NCI-H1436 treated with DMSO at 0.1 percent for 48 hours (cell line): Measurements from ENCODE around the gene FOXC2.

Source experiments
- DNase-seq: peaks from one replicate; lab custom pipeline; 2025; lab: John Stamatoyannopoulos, UW

Gene FOXC2

GRCh38 chr16:86614699-86615098 lies 48.1 kb downstream of the FOXC2 start:
- DNase-seq, result no peak

- no peak for DNase-seq
Observed at GRCh38 chr16:86616906-86617305, 50.3 kb downstream of the FOXC2 start.

GRCh38 chr16:86618431-86619238 lies 52.0 kb downstream of the FOXC2 start:
- no peak for DNase-seq
